GM21786 (cell line): ENCODE measurements around the gene PNRC2.

Source experiments
- ATAC-seq: cut with Tn5 transposase; IDR thresholded peaks from one replicate; pipeline ENCODE4 v1.9.1; 2021; ENCODE audit not compliant: unreplicated experiment

PNRC2 gene, protein sequence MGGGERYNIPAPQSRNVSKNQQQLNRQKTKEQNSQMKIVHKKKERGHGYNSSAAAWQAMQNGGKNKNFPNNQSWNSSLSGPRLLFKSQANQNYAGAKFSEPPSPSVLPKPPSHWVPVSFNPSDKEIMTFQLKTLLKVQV

DNA sequence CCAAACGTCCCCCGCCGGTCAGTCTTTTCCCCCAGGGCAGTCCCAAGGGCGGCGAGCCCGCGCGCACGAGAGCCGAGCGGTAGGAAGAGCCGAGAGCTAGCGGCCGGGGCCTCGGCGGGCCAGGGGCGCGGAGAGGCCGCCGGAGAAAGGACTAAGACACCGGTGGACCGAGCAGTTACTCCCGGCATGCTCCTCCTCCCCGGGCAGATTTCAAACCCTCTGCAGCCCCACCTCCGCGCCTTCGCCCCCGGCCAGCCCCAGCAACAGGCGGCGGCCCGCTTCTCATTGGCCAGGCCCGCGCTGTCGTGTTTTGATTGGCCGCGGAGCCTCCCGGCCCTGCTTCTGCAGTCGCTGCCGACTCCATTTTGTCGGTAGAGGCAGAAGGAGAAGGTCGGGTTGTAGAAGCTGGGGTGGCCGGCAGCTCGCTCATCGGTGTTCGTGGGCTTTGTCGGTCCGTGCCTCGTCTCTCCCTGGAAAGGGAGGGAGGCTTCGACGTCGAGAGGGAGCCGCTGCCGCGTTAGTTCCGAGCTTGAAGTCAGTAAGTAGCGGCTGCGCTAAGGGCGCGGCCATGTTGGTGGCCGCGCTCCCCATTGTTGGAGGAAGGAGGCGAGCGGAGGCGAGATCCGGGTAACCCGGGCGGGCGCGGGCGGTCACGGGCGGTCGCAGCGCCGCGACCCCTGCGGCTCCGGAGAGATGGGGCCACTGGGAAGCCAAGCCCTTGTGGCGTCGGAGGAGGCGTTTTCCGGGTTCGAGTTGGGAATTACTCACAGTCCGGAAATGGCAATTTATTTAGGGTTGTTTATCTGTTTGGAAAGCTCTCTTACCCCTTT is at the start of gene PNRC2:
PNRC2 (plus strand) TSS at position 368 of the 830 bp plus-strand sequence. CDS start 1,630 bp downstream, outside the sequence.
- peak; percentile 78 for ATAC-seq

DNA sequence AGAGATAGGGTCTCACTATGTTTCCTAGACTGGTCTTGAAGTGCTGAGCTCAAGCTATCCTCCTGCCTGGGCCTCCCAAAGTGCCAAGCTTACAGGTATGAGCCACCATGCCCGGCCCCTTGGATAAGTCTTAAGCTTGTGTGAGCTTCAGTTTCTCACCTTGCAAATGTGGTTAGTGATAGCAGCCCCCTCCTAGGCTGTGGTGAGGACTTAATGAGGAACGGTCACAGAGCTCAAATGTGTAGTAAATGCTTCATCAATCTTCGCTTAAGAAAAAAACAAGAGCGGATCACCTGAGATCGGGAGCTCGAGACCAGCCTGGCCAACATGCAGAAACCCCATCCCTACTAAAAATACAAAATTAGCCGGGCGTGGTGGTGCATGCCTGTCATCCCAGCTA is 49.5 kb upstream of the PNRC2 start:
- ATAC-seq, result no peak

- no peak for ATAC-seq
Measured at GRCh38 chr1:23910553-23911246, 48.9 kb upstream of the PNRC2 start.

GRCh38 chr1:23911921-23912320 is 47.7 kb upstream of the PNRC2 start:
- no peak for ATAC-seq

GRCh38 chr1:23913212-23913880 is 46.3 kb upstream of the PNRC2 start, which contains the start of gene CNR2:
Gene CNR2 (minus strand): TSS chr1:23913362. CDS start chr1:23875617, 37,745 bp downstream.
- ATAC-seq, result no peak

GRCh38 chr1:23914921-23915320 is 44.7 kb upstream of the PNRC2 start:
- ATAC-seq, result no peak

DNA sequence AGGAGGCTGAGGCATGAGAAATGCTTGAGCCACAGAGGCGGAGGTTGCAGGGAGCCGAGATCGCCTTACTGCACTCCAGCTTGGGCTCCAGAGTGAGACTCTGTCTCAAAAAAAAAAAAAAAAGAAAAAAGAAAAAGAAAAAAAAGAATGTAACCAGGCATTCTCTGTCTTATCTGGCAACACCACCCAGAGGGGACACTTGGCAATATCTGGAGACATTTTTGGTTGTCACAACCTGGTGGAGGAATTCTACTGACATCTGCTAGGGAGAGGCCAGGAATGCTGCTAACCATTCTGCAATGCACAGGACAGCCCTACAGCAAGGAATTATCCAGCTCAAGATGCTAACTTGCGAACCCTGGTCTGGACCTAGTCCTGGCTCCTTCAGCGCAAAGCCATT is 44.2 kb upstream of the PNRC2 start:
- ATAC-seq, result no peak

DNA sequence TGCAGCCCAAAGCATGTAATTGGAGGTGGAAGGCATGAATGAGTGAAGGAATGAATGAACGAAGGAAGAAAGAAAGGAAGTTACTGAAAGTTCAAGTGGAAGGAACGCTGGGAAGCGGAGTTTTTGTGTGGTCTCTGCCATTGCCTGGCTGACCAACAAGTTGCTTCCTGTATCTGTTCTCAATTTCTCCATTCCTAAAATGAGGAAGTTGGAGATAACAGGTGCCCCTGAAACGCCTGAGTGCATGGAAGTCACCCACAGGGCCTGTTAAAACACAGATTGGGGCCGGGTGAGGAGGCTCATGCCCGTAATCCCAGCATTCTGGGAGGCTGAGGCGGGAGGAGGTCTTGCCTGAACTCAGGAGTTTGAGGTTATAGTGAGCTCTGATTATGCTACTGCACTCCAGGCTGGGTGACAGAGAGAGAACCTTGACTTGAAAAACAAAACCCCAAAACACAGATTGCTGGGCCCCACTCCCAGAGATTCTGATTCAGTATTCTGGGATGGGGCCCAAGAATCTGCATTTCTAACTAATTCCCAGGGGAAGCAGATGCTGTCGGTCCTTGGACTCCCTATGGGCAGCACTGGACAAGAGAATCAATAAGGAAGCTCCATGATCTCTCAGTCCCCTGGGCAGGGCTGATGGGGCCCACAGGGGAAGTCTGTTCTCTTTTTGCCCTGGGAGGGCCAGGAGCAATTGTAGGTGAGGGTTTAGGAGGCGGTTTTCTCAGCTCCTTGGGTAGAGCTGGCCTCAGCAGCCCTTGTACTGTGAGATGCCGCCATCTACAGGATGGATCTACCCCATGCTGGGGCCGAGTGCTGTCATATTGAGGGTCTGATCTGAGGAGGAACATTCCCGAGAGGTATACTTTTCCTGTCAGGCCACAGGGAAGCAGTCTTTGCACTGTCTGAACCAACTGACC is 43.2 kb upstream of the PNRC2 start:
- ATAC-seq, result no peak

GRCh38 chr1:23922321-23922943 is 37.2 kb upstream of the PNRC2 start:
- ATAC-seq, result no peak

- ATAC-seq, result no peak
Measured at GRCh38 chr1:23923592-23924499, 35.8 kb upstream of the PNRC2 start.

GRCh38 chr1:23924601-23925000 is 35.0 kb upstream of the PNRC2 start:
- no peak for ATAC-seq

GRCh38 chr1:23925279-23925678 is 34.3 kb upstream of the PNRC2 start:
- ATAC-seq, result no peak

- ATAC-seq, result no peak
Measured at GRCh38 chr1:23927097-23927496, 32.5 kb upstream of the PNRC2 start.

- no peak for ATAC-seq
Measured at GRCh38 chr1:23928789-23929188, 30.8 kb upstream of the PNRC2 start.

GRCh38 chr1:23930270-23930669 is 29.4 kb upstream of the PNRC2 start:
- no peak for ATAC-seq

DNA sequence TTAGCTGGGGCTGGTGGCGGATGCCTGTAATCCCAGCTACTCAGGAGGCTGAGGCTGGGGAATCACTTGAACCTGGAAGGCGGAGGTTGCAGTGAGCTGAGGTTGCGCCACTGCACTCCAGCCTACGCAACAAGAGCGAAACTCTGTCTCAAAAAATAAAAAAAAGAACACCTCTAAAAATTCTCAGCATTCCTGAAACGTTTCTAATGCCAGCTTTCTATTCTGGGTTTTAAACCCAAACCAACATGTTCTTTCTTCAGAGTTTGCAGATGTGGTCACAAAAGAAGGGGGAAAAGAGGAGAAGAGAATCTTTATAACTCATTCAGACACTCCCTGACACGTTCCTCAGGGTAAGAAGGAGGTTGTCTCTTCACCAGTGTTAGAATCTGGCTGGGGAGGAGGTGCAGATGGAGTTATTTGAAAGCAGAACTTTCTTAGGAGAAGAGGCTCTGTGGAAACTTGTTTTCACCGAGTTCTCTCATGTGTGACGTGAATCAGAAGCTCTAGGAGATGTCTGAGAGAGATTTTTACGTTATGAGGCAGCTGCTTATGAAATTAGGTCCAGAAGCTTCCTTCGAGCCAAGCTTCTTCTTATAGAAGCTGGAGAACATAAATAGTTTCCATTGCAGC is 28.7 kb upstream of the PNRC2 start:
- ATAC-seq, result no peak

- ATAC-seq, result no peak
Measured at GRCh38 chr1:23931491-23931880, 28.1 kb upstream of the PNRC2 start.

- no peak for ATAC-seq
Measured at GRCh38 chr1:23936481-23937176, 23.0 kb upstream of the PNRC2 start.
